GM12801 (cell line): ENCODE measurements around the gene ITGA1.

Experiments used
- TF ChIP-seq, protein P1 (sequence below): IDR thresholded peaks from one replicate; pipeline ENCODE4 v1.5.1; 2011; ENCODE audit warnings: control low read depth; ENCODE audit not compliant: insufficient read length; ENCODE audit errors: extremely low read depth

ITGA1 gene

DNA sequence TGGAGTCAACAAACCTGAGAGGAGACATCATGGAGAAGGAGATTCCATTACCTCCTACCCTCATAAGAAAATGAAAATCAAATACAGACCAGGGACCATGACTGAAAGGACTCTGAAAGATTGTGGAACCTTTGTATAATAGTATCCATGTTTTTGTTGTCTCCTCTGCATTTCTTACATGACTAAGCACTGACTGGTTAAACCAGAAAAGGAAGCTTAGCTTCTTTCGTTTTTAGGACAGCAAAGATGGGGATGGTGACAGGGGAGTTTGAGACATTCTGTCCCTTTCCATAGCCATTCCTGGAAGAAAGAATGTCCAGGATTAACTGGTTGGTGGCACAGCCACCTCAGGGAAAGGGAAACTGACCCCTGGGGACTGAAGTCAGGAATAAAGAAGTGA is 22.2 kb downstream of the ITGA1 start:
- TF ChIP-seq, protein P1, sequence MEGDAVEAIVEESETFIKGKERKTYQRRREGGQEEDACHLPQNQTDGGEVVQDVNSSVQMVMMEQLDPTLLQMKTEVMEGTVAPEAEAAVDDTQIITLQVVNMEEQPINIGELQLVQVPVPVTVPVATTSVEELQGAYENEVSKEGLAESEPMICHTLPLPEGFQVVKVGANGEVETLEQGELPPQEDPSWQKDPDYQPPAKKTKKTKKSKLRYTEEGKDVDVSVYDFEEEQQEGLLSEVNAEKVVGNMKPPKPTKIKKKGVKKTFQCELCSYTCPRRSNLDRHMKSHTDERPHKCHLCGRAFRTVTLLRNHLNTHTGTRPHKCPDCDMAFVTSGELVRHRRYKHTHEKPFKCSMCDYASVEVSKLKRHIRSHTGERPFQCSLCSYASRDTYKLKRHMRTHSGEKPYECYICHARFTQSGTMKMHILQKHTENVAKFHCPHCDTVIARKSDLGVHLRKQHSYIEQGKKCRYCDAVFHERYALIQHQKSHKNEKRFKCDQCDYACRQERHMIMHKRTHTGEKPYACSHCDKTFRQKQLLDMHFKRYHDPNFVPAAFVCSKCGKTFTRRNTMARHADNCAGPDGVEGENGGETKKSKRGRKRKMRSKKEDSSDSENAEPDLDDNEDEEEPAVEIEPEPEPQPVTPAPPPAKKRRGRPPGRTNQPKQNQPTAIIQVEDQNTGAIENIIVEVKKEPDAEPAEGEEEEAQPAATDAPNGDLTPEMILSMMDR: no peak

DNA sequence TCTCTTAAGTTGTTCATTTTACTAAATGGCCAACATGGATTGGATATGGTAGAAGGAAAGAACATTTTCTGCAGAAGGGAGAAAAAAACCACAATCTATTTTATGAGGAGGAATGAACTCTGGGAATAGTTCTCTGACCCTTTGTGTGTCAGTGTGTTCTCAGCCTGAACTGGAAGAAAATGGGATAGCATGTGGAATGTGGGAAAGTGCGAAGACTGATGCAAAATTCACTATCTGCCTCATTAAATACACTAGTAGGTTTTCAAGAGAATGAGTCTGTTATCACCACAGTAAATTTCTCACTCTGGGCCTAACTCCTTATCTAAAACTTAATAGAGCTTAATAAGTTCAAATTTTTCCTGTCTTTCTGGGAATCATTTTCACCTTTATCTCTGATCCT is 22.7 kb downstream of the ITGA1 start:
- TF ChIP-seq, protein P1: no peak

DNA sequence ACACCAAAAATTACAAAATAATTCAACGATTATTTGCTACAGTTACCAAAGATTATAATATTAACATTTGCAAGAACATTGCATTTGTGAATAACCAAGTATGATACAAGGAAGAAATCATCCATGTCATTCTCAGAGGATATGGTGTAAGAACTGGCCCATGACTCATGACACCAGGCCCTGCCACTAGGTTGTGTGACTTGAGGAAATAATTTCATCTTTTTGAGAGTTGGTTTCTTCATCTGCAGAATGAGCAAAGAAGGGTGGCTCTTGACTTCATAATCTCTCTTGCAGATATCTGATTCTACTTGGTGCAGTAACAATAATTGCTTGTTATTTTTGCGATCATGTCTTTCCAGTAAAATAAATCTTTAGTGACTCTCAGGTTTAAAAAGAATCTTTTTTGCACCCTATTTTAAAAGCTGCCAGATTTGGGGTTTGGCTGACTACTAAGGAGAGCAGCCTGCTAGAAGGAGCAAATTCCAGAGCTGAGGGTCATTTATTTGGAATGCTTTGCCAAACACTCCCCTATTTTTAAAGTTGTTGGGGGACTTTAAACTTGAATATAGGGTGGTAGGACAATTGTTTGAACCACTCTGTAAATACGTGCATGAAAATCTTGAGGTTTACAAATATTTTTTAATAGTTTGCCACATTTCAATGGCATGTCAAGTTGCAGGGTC is 23.5 kb downstream of the ITGA1 start:
- TF ChIP-seq, protein P1: no peak

DNA sequence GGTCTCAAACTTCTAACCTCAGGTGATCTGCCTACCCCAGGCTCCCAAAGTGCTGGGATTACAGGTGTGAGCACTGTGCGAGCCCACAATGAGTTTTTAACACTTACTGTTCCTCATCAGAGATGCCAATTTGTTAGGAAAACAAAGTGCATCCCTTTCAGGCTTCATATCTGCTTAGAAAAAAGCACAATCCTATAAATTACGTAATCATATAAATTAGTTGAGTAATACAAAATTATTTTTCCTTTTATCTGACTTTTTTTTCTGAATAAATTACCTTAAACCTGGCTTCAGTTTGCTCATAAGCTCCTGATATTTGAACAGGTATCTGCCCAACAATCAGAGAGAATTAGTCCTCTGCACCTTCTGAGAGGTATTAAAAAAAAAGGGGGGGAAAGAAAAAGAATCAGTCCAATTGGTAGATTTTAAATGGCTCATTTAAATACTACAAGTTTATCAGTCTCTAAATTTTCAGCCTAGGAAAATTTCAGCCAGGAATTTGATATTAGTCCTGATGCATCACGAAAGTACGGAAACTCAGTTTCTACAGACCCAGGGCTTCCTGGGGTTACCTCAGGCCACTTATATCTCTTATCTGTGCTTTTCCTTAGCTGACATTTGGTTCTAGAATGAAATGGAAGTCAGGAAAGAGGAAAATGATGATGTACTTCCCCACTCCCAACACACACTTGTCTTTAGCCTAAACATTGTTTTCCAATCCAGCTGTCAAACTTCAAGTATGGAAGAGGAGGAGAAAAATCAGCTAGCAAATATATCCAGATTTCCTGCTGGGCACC is 26.8 kb downstream of the ITGA1 start:
- TF ChIP-seq, protein P1: no peak

DNA sequence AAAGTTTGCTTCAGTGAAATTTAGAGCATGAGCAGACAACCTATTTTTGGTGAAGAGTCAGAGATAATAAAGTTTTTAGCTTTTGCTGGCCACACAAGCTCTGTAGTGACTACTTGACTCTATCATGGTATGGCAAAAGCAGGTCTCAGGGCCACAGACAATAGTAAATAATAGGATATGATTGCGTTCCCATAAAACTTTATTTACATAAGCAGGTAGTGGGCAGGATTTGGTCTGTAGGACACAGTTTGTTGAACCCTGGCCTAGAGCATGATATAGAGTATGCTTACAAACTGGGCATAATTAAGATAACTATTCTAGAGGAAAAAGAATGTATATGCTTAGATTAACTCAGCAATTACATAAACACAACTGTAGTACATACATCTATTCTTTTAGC is 30.1 kb downstream of the ITGA1 start:
- TF ChIP-seq, protein P1: no peak

DNA sequence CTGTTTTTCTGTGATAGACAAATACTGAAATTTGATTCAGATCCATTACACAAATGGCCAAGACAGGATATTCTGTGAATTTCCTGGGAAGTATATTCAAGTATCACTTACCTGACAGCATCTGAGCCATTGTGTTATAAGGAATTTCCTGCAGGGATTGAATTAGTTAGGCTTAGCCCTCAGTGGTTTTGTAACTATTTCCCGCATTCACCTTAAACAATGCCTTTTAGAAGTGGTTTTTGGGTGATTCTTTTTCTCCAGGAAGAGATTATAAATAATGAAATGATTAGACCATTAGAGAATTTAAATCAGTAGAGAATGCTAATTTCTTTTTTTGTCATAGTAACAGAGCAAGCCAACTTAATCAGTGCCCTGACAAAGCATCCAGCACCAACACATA is 30.6 kb downstream of the ITGA1 start:
- TF ChIP-seq, protein P1: no peak

DNA sequence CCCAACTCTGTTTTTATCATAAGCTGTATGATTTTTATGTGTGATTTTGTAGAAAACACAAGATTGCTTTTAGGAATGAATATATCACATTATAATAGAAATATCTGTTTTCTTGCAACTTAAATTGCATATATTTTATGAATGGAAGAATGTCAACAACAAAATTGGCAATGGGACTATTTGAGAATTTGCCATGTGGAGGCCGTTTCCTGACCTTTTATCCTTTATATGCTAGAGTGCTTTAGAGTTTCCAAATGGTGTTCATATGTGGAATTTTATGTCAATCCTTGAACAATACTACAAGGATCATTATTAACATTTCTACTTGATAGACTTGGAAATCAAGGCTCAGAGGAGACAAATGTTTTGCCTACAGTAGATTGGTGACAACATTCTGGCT is 34.2 kb downstream of the ITGA1 start:
- TF ChIP-seq, protein P1: no peak
